HFF-Myc (cell line): ENCODE measurements around the gene PPRC1.

ENCODE experiments used
- DNase-seq: peaks from one replicate; pipeline ENCODE4 v3.0.0-alpha.2; 2011; ENCODE audit warnings: low read depth; ENCODE audit errors: extremely low read depth
- H3K4me3 ChIP-seq: replicated peaks from 2 replicates; pipeline ENCODE4 v1.5.1; 2011; ENCODE audit warnings: low read depth, mild to moderate bottlenecking, control low read depth, low read length
- CTCF ChIP-seq: IDR thresholded peaks from 2 replicates; pipeline ENCODE4 v1.5.1; 2012; ENCODE audit warnings: mild to moderate bottlenecking, low read depth, low read length, control low read depth; ENCODE audit errors: missing control alignments

PPRC1 gene

GRCh38 chr10:102118867-102119266, 14.0 kb upstream of the PPRC1 start:
- peak overlapping the region; percentile 80 for H3K4me3 ChIP-seq
- no peak for DNase-seq
- TF ChIP-seq CTCF, result no peak

GRCh38 chr10:102119417-102120141, 13.3 kb upstream of the PPRC1 start:
- peak overlapping the region; percentile 80 for H3K4me3 ChIP-seq
- no peak for TF ChIP-seq CTCF
- no peak for DNase-seq

- peak; percentile 1 for TF ChIP-seq CTCF
- peak within 1 kb of the TSS; percentile 80 for H3K4me3 ChIP-seq
- no peak for DNase-seq
These were observed 12.5 kb upstream of the PPRC1 start, which contains the start of gene LDB1 for GRCh38 chr10:102120142-102120990. LDB1 (minus strand) TSS chr10:102120368; CDS start chr10:102120110, 258 bp downstream.

GRCh38 chr10:102120991-102121738, 11.7 kb upstream of the PPRC1 start:
- H3K4me3 ChIP-seq, result peak overlapping the region; percentile 80
- peak; percentile 84 for DNase-seq
- no peak for TF ChIP-seq CTCF

GRCh38 chr10:102121739-102122372, 11.0 kb upstream of the PPRC1 start:
- H3K4me3 ChIP-seq, result peak overlapping the region; percentile 80
- no peak for DNase-seq
- TF ChIP-seq CTCF, result peak; percentile 28

GRCh38 chr10:102122450-102122849, 10.4 kb upstream of the PPRC1 start:
- no peak for DNase-seq
- no peak overlapping the region for H3K4me3 ChIP-seq

More at GRCh38 chr10:102122450-102122849, 10.4 kb upstream of the PPRC1 start:
- no peak for TF ChIP-seq CTCF
